ENCODE measurements around the gene GBX1.
A peak's percentile ranks its signal among the peaks of the same experiment; 100 is the strongest.

GBX1 gene

GRCh38 chr7:151129960-151130591 is 37.4 kb downstream of the GBX1 start:
- no peak overlapping the region for H3K27ac ChIP-seq
- TF ChIP-seq ZFX (IDR thresholded peaks at IDR 0.05) (no peak), CTCF (conservative IDR thresholded peaks at IDR 0.05) (no peak)

GRCh38 chr7:151129117-151129959 is 38.2 kb downstream of the GBX1 start:
- no peak for TF ChIP-seq CTCF (conservative IDR thresholded peaks at IDR 0.05)
- no peak for TF ChIP-seq ZFX (IDR thresholded peaks at IDR 0.05)
- no peak overlapping the region for H3K27ac ChIP-seq

- no peak overlapping the region for H3K27ac ChIP-seq
- no peak for TF ChIP-seq ZFX (IDR thresholded peaks at IDR 0.05)
- no peak for TF ChIP-seq CTCF (conservative IDR thresholded peaks at IDR 0.05)
These were observed 38.8 kb downstream of the GBX1 start for GRCh38 chr7:151128716-151129115.

GRCh38 chr7:151128144-151128543 is 39.4 kb downstream of the GBX1 start:
- H3K27ac ChIP-seq: no peak overlapping the region
- no peak for TF ChIP-seq CTCF (conservative IDR thresholded peaks at IDR 0.05)
- no peak for TF ChIP-seq ZFX (IDR thresholded peaks at IDR 0.05)

- no peak for TF ChIP-seq CTCF (conservative IDR thresholded peaks at IDR 0.05)
- H3K27ac ChIP-seq: peak overlapping the region; percentile 75
These were observed 40.9 kb downstream of the GBX1 start for GRCh38 chr7:151126491-151127137.

GRCh38 chr7:151125846-151126481 is 41.5 kb downstream of the GBX1 start:
- TF ChIP-seq CTCF (conservative IDR thresholded peaks at IDR 0.05) (no peak), ZFX (IDR thresholded peaks at IDR 0.05) (no peak)
- H3K27ac ChIP-seq: peak overlapping the region; percentile 75
